GM12892 (cell line): ENCODE results near the gene CARMIL1.

ENCODE experiments used
- POLR2A ChIP-seq: IDR thresholded peaks from 2 replicates; pipeline ENCODE4 v1.6.1; 2011; ENCODE audit warnings: low read depth, low read length, control low read depth
- TAF1 ChIP-seq: IDR thresholded peaks from 2 replicates; pipeline ENCODE4 v1.6.1; 2011; ENCODE audit warnings: low read depth, mild to moderate bottlenecking, control low read depth, low read length, borderline replicate concordance

DNA sequence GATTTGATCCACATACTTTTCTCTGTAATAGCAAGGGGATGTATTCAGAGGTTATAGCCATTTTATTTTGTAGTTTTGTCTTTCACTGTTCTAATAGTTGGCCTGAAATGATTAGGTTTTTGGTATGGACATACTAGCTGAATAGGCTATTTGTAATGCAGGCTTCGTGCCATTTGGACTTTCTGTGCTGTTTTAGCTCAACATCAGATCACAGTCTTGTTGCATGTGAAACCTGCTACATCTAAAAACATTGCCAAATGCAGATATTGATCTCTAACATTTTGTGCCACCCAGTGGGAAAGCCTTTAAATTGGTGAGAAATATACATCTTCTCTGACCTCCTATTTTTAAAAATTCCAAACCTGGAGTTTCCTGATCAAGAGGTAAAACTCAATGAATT, 215.3 kb downstream of the CARMIL1 start:
- TF ChIP-seq POLR2A, result no peak
- no peak for TF ChIP-seq TAF1
